Activated CD8-positive, alpha-beta memory T cell treated with anti-CD3 and anti-CD28 coated beads, Interleukin-2, amount 10 ng/mL, durations not matched to agents 7 days and 5 days (primary cell): ENCODE results near the gene OR51E2. TPM values are rescaled to one million over a fixed set of nuclear protein-coding genes. Genes with fewer than 3 reads are reported as not detected.

Experiments
- ATAC-seq: fragments of 150-1000 bp; cut with Tn5 transposase; one replicate; pipeline ENCODE4 v1.10.0; 2021; ENCODE audit warnings: moderate library complexity
- CTCF ChIA-PET: fragments of 350-600 bp; sonication (Branson Sonifier 250); formaldehyde crosslinking; loops from one replicate; lab custom pipeline; 2021; ENCODE audit warnings: antibody characterized with exemption; lab: Charles Lee
- DNase-seq: peaks from one replicate; pipeline ENCODE4 v3.0.0-alpha.2; 2020
- H3K27ac Mint-ChIP-seq: one replicate; pipeline ENCODE4 v1.8.0; 2021; ENCODE audit warnings: mild to moderate bottlenecking, mixed read lengths
- H3K27me3 Mint-ChIP-seq: one replicate; pipeline ENCODE4 v1.8.0; 2021; ENCODE audit warnings: mixed read lengths
- H3K36me3 Mint-ChIP-seq: one replicate; pipeline ENCODE4 v1.8.0; 2021; ENCODE audit warnings: mild to moderate bottlenecking, mixed read lengths
- H3K4me1 Mint-ChIP-seq: one replicate; pipeline ENCODE4 v1.8.0; 2021; ENCODE audit warnings: mixed read lengths
- H3K4me3 Mint-ChIP-seq: one replicate; pipeline ENCODE4 v1.8.0; 2021; ENCODE audit warnings: mild to moderate bottlenecking, moderate library complexity, mixed read lengths
- H3K9me3 Mint-ChIP-seq: one replicate; pipeline ENCODE4 v1.8.0; 2022; ENCODE audit warnings: low read depth, mixed read lengths
- total RNA-seq, 2 experiments: library from RNA; stranded (reverse); gene quantifications; one replicate each; pipeline ENCODE4 v1.2.3, GENCODE V29; 2021

Gene OR51E2
- total RNA-seq, 2 experiments from 2014 or later: not detected

DNA sequence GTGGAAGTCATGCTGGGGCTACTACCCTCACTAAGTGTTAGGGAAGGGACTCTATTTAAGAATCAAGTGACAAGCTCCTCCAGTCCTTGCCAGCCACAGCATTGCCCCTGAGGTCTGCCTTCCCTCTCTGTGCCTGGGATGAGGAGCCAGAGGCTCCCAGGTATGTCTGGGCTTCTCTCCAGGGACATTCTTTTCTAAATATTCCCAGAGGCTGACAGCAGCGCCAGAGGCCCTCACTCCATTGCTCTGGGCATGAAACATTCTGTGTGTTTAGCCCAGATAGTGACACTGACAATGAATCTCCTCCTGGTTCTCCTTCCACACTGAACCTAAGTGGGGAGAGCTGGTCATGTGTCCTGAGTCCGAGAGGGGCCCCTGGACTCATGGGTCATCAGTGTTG lies 51.7 kb downstream of the OR51E2 start:
- Mint-ChIP-seq H3K36me3 (no peaks in the 10 kb centered on the region), H3K4me3 (no peak overlapping the region), H3K4me1 (no peaks in the 10 kb centered on the region), H3K9me3 (no peaks in the 10 kb centered on the region), H3K27me3 (peaks cover 12% of the 10 kb centered on the region), H3K27ac (no peak overlapping the region)
- no peak for DNase-seq
- no peak for ATAC-seq
- CTCF ChIA-PET: interaction anchor here (1.0 kb wide), 1 partner anchor 9 kb away, joined by 3 read pairs; the partner anchor contains the start of gene OR51D1

- H3K27me3 Mint-ChIP-seq: peaks cover 8% of the 10 kb centered on the region
- ATAC-seq: no peak
- H3K4me3 Mint-ChIP-seq: no peak overlapping the region
- no peaks in the 10 kb centered on the region for H3K4me1 Mint-ChIP-seq
- DNase-seq: no peak
- no peak overlapping the region for H3K27ac Mint-ChIP-seq
- H3K9me3 Mint-ChIP-seq: no peaks in the 10 kb centered on the region
- H3K36me3 Mint-ChIP-seq: no peaks in the 10 kb centered on the region
- CTCF ChIA-PET: no interaction called here
These were observed 53.4 kb downstream of the OR51E2 start for GRCh38 chr11:4644233-4644632.

- H3K4me3 Mint-ChIP-seq: no peak within 1 kb of the TSS
- CTCF ChIA-PET: no interaction called here
- peaks cover 8% of the 10 kb centered on the region for H3K27me3 Mint-ChIP-seq
- no peaks in the 10 kb centered on the region for H3K36me3 Mint-ChIP-seq
- H3K9me3 Mint-ChIP-seq: no peaks in the 10 kb centered on the region
- no peaks in the 10 kb centered on the region for H3K4me1 Mint-ChIP-seq
- DNase-seq: no peak
- H3K27ac Mint-ChIP-seq: no peak within 1 kb of the TSS
- ATAC-seq: no peak
These were observed 54.0 kb downstream of the OR51E2 start, which contains the start of gene OR51E1 for GRCh38 chr11:4643682-4644081. Gene OR51E1 (plus strand): TSS chr11:4643982. CDS start chr11:4652527, 8,545 bp downstream.

GRCh38 chr11:4643076-4643475 lies 54.6 kb downstream of the OR51E2 start:
- Mint-ChIP-seq H3K4me1 (no peaks in the 10 kb centered on the region), H3K9me3 (no peaks in the 10 kb centered on the region), H3K27me3 (peaks cover 8% of the 10 kb centered on the region), H3K27ac (no peak overlapping the region), H3K36me3 (no peaks in the 10 kb centered on the region), H3K4me3 (no peak overlapping the region)
- CTCF ChIA-PET: no interaction called here
- ATAC-seq (no peak), DNase-seq (no peak)

GRCh38 chr11:4642043-4642442 lies 55.6 kb downstream of the OR51E2 start:
- ATAC-seq (no peak), DNase-seq (no peak)
- H3K36me3 Mint-ChIP-seq: no peaks in the 10 kb centered on the region
- no peaks in the 10 kb centered on the region for H3K4me1 Mint-ChIP-seq
- no peak overlapping the region for H3K4me3 Mint-ChIP-seq
- CTCF ChIA-PET: no interaction called here
- no peak overlapping the region for H3K27ac Mint-ChIP-seq
- no peaks in the 10 kb centered on the region for H3K9me3 Mint-ChIP-seq
- peaks cover 8% of the 10 kb centered on the region for H3K27me3 Mint-ChIP-seq

GRCh38 chr11:4641501-4641900 lies 56.2 kb downstream of the OR51E2 start:
- H3K4me1 Mint-ChIP-seq: no peaks in the 10 kb centered on the region
- H3K27ac Mint-ChIP-seq: no peak overlapping the region
- ATAC-seq (no peak), DNase-seq (no peak)
- H3K36me3 Mint-ChIP-seq: no peaks in the 10 kb centered on the region
- H3K4me3 Mint-ChIP-seq: no peak overlapping the region
- peaks cover 8% of the 10 kb centered on the region for H3K27me3 Mint-ChIP-seq
- no peaks in the 10 kb centered on the region for H3K9me3 Mint-ChIP-seq
- CTCF ChIA-PET: no interaction called here

DNA sequence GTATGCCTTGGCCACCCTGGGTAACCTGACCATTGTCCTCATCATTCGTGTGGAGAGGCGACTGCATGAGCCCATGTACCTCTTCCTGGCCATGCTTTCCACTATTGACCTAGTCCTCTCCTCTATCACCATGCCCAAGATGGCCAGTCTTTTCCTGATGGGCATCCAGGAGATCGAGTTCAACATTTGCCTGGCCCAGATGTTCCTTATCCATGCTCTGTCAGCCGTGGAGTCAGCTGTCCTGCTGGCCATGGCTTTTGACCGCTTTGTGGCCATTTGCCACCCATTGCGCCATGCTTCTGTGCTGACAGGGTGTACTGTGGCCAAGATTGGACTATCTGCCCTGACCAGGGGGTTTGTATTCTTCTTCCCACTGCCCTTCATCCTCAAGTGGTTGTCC lies 57.7 kb downstream of the OR51E2 start:
- ATAC-seq (no peak), DNase-seq (no peak)
- no peaks in the 10 kb centered on the region for H3K36me3 Mint-ChIP-seq
- H3K27ac Mint-ChIP-seq: no peak overlapping the region
- no peaks in the 10 kb centered on the region for H3K9me3 Mint-ChIP-seq
- H3K4me1 Mint-ChIP-seq: no peaks in the 10 kb centered on the region
- peaks cover 6% of the 10 kb centered on the region for H3K27me3 Mint-ChIP-seq
- no peak overlapping the region for H3K4me3 Mint-ChIP-seq
- CTCF ChIA-PET: no interaction called here

GRCh38 chr11:4637662-4638047 lies 60.0 kb downstream of the OR51E2 start:
- H3K4me1 Mint-ChIP-seq: no peaks in the 10 kb centered on the region
- H3K27ac Mint-ChIP-seq: no peak overlapping the region
- no peak overlapping the region for H3K4me3 Mint-ChIP-seq
- CTCF ChIA-PET: interaction anchor here (1.0 to 3.6 kb wide), 11 partner anchors 8 to 450 kb away, joined by 3 to 17 read pairs (median 5); no protein-coding TSS in a partner anchor
- ATAC-seq (no peak), DNase-seq (no peak)
- H3K27me3 Mint-ChIP-seq: peaks cover 5% of the 10 kb centered on the region
- H3K9me3 Mint-ChIP-seq: no peaks in the 10 kb centered on the region
- no peaks in the 10 kb centered on the region for H3K36me3 Mint-ChIP-seq

- ATAC-seq: peak; percentile 96
These were observed 60.5 kb downstream of the OR51E2 start, which contains the start of gene OR51D1 for GRCh38 chr11:4636962-4637661. Gene OR51D1 (plus strand): TSS chr11:4637477. CDS start chr11:4639791, 2,314 bp downstream.

DNA sequence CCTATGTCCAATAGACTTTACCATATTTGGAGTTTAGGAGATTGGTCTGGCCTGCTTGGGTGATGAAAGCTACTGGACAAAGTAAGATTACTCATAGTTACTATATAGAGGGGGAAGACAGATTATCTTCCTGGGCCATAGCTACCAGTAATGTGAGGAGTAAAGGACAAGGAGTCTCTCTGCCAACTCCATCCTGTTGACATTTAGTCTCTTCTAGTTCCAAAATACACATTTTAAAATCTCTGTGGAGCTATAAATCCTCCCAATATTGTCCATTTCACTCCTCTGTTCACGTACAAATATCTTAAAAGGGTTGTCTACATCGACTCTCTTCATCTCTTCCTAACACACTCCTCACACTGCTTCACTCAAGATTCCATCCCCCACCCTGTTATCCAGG lies 61.5 kb downstream of the OR51E2 start:
- H3K27me3 Mint-ChIP-seq: peaks cover 16% of the 10 kb centered on the region
- H3K4me3 Mint-ChIP-seq: no peak overlapping the region
- H3K36me3 Mint-ChIP-seq: no peaks in the 10 kb centered on the region
- CTCF ChIA-PET: interaction anchor here (0.6 to 3.6 kb wide), 13 partner anchors 8 to 449 kb away, joined by 3 to 17 read pairs (median 5); no protein-coding TSS in a partner anchor
- no peaks in the 10 kb centered on the region for H3K4me1 Mint-ChIP-seq
- DNase-seq (no peak), ATAC-seq (no peak)
- no peak overlapping the region for H3K27ac Mint-ChIP-seq
- no peaks in the 10 kb centered on the region for H3K9me3 Mint-ChIP-seq

More at GRCh38 chr11:4636962-4637661, 60.5 kb downstream of the OR51E2 start, which contains the start of gene OR51D1:
- Mint-ChIP-seq H3K27ac (no peak within 1 kb of the TSS), H3K4me1 (no peaks in the 10 kb centered on the region), H3K4me3 (no peak within 1 kb of the TSS), H3K27me3 (peaks cover 8% of the 10 kb centered on the region), H3K9me3 (no peaks in the 10 kb centered on the region), H3K36me3 (no peaks in the 10 kb centered on the region)
- CTCF ChIA-PET: interaction anchor here (0.8 to 3.6 kb wide), 18 partner anchors 9 to 450 kb away, joined by 3 to 17 read pairs (median 4); no protein-coding TSS in a partner anchor
- peak; percentile 76 for DNase-seq

Other genes with a start within 250 kb of the OR51E2 start
- gene OR52K2, start 248.6 kb downstream of the OR51E2 start, total RNA-seq: not detected
- not detected for gene OR52K1, start 215.2 kb downstream of the OR51E2 start, total RNA-seq
- not detected for gene OR52M1, start 152.7 kb downstream of the OR51E2 start, total RNA-seq
- not detected for gene OR52I2, start 116.1 kb downstream of the OR51E2 start, total RNA-seq
- not detected for gene OR52I1, start 103.8 kb downstream of the OR51E2 start, total RNA-seq
- gene TRIM68, start 89.6 kb downstream of the OR51E2 start, total RNA-seq: 10 to 100 TPM; 14.9 to 15.9 TPM
- gene OR51D1, start 60.4 kb downstream of the OR51E2 start, total RNA-seq: not detected
- gene OR51E1, start 53.9 kb downstream of the OR51E2 start, total RNA-seq: not detected
- not detected for gene MMP26, start 6.9 kb upstream of the OR51E2 start, total RNA-seq
- gene OR51F1, start 72.1 kb upstream of the OR51E2 start, total RNA-seq: not detected
- not detected for gene OR52R1, start 106.5 kb upstream of the OR51E2 start, total RNA-seq
- gene OR51F2, start 123.5 kb upstream of the OR51E2 start, total RNA-seq: not detected
- gene OR51S1, start 151.4 kb upstream of the OR51E2 start, total RNA-seq: not detected
- not detected for gene OR51T1, start 184.0 kb upstream of the OR51E2 start, total RNA-seq
- gene OR51A7, start 205.9 kb upstream of the OR51E2 start, total RNA-seq: not detected
- gene OR51G2, start 221.5 kb upstream of the OR51E2 start, total RNA-seq: not detected
- not detected for gene OR51G1, start 226.5 kb upstream of the OR51E2 start, total RNA-seq
- gene OR51A4, start 249.8 kb upstream of the OR51E2 start, total RNA-seq: not detected